Peyer's patch (tissue), 4 donors: Measurements from ENCODE around the gene TATDN3. TPM values are rescaled to one million over a fixed set of nuclear protein-coding genes. Genes with fewer than 3 reads are reported as not detected.

Experiments
- DNase-seq, 3 donors: peaks; one replicate each; pipeline ENCODE4 v3.0.0-alpha.2; 2017 to 2019
- H3K27ac ChIP-seq, 4 donors: fragments of 200-600 bp; sonication (generic); one replicate each; pipeline ENCODE4 v1.5.1; 2016 to 2019
- H3K27me3 ChIP-seq, 2 donors: fragments of 200-600 bp; sonication (generic); one replicate each; pipeline ENCODE4 v1.5.1; 2019
- H3K36me3 ChIP-seq, 3 donors: fragments of 200-600 bp; sonication (generic); one replicate each; pipeline ENCODE4 v1.5.1; 2016 to 2019
- H3K4me1 ChIP-seq, 4 donors: fragments of 200-600 bp; sonication (generic); one replicate each; pipeline ENCODE4 v1.5.1; 2016 to 2019
- H3K4me3 ChIP-seq, 4 donors: fragments of 200-600 bp; sonication (generic); 1 replicate in 3 of 4; 2 replicates in 1 of 4; pipeline ENCODE4 v1.5.1; 2016 to 2019; ENCODE audit warnings: mild to moderate bottlenecking in 1 of 4
- H3K9me3 ChIP-seq, 4 donors: fragments of 200-600 bp; sonication (generic); one replicate each; pipeline ENCODE4 v1.5.1; 2016 to 2019; ENCODE audit warnings: mild to moderate bottlenecking in 1 of 4
- CTCF ChIP-seq, 6 experiments: fragments of 450-650 bp in 4 of 6; fragments of 200-600 bp in 2 of 6; sonication (generic) in 1 of 6; IDR thresholded peaks; one replicate each; pipeline ENCODE4 v1.5.1; 2017 to 2019; ENCODE audit warnings: antibody characterized with exemption in 6 of 6, mild to moderate bottlenecking in 3 of 6, moderate library complexity in 1 of 6
- POLR2A ChIP-seq, 2 donors: fragments of 450-650 bp; IDR thresholded peaks; one replicate each; pipeline ENCODE4 v1.5.1; 2017; ENCODE audit warnings: antibody characterized with exemption in 2 of 2, mild to moderate bottlenecking in 2 of 2, moderate library complexity in 2 of 2
- total RNA-seq, 4 donors: library from RNA; depleted of rRNA; stranded (reverse); fragments of >200 nt; gene quantifications; one replicate each; pipeline ENCODE4 v1.1.0, GENCODE V29; 2016

Gene TATDN3
- total RNA-seq, 4 donors from 2014 or later = 5.8 to 22.3 (median 12.8) TPM

- Histone ChIP-seq H3K27me3 (no peaks in the 10 kb centered on the region), H3K4me3 (no peak overlapping the region), H3K4me1 (peaks cover 0 to 5% (median 0%) of the 10 kb centered on the region in 4 donors), H3K9me3 (no peaks in the 10 kb centered on the region), H3K27ac (peak overlapping the region in 2 of 4 donors; percentile 50 to 65), H3K36me3 (no peaks in the 10 kb centered on the region)
- no peak for DNase-seq
- TF ChIP-seq POLR2A (IDR thresholded peaks at IDR 0.05) (no peak), CTCF (IDR thresholded peaks at IDR 0.05) (peak in 1 of 6 experiments; percentile 6)
Measured at GRCh38 chr1:212816567-212817278, 25.0 kb downstream of the TATDN3 start.

- Histone ChIP-seq H3K4me3 (no peak overlapping the region), H3K36me3 (no peaks in the 10 kb centered on the region), H3K27ac (no peak overlapping the region), H3K27me3 (no peaks in the 10 kb centered on the region), H3K9me3 (peaks cover 0 to under 1% (median 0%) of the 10 kb centered on the region in 4 donors), H3K4me1 (peaks cover 0 to 5% (median 0%) of the 10 kb centered on the region in 4 donors)
- no peak for DNase-seq
- no peak for TF ChIP-seq CTCF (IDR thresholded peaks at IDR 0.05)
Measured at GRCh38 chr1:212819726-212820125, 28.0 kb downstream of the TATDN3 start.

- no peak overlapping the region for H3K27ac ChIP-seq
- H3K27me3 ChIP-seq = no peaks in the 10 kb centered on the region
- H3K9me3 ChIP-seq = peaks cover 0 to 12% (median 3%) of the 10 kb centered on the region in 4 donors
- no peaks in the 10 kb centered on the region for H3K36me3 ChIP-seq
- H3K4me1 ChIP-seq = peaks cover 0 to 5% (median 0%) of the 10 kb centered on the region in 4 donors
- TF ChIP-seq POLR2A (IDR thresholded peaks at IDR 0.05) (no peak), CTCF (IDR thresholded peaks at IDR 0.05) (no peak)
- DNase-seq = no peak
- no peak overlapping the region for H3K4me3 ChIP-seq
Measured at GRCh38 chr1:212820969-212821368, 29.3 kb downstream of the TATDN3 start.

GRCh38 chr1:212822956-212823355, 31.3 kb downstream of the TATDN3 start:
- TF ChIP-seq POLR2A (IDR thresholded peaks at IDR 0.05) (no peak), CTCF (IDR thresholded peaks at IDR 0.05) (no peak)
- H3K4me3 ChIP-seq = no peak overlapping the region

GRCh38 chr1:212824201-212824600, 32.5 kb downstream of the TATDN3 start:
- H3K27me3 ChIP-seq = no peaks in the 10 kb centered on the region
- no peak for TF ChIP-seq CTCF (IDR thresholded peaks at IDR 0.05)
- TF ChIP-seq POLR2A (IDR thresholded peaks at IDR 0.05) = no peak
- DNase-seq = no peak
- no peaks in the 10 kb centered on the region for H3K36me3 ChIP-seq
- no peak overlapping the region for H3K4me3 ChIP-seq
- H3K4me1 ChIP-seq = peaks cover 0 to 14% (median 0%) of the 10 kb centered on the region in 4 donors
- no peak overlapping the region for H3K27ac ChIP-seq
- peaks cover 0 to 14% (median 4%) of the 10 kb centered on the region in 4 donors for H3K9me3 ChIP-seq

More at GRCh38 chr1:212822956-212823355, 31.3 kb downstream of the TATDN3 start:
- Histone ChIP-seq H3K9me3 (peaks cover 0 to 14% (median 4%) of the 10 kb centered on the region in 4 donors), H3K36me3 (no peaks in the 10 kb centered on the region), H3K27ac (no peak overlapping the region), H3K27me3 (no peaks in the 10 kb centered on the region), H3K4me1 (peaks cover 0 to 9% (median 0%) of the 10 kb centered on the region in 4 donors)
- DNase-seq = no peak
